ENCODE measurements around the gene SEC14L3.

DNA sequence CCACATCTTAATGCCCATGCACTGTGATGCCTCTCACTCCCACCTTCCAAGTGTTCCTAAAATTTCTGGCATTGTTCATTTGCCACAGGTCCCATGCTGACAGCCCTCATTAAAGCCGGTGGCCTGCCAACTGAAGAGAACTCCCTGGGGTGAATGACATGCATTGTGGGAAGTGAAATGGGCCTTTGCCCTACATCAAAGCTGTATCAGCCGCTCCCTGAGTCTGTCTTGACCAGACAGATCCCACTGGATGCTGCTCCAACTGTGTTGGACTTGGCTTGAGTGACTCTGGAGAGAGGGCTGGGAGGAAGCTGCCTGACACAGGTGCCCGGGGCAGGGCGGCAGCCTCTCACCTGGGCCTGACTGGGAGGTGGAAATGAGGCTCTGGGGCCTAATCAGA, 42.4 kb upstream of the SEC14L3 start:
- TF ChIP-seq, protein P1, sequence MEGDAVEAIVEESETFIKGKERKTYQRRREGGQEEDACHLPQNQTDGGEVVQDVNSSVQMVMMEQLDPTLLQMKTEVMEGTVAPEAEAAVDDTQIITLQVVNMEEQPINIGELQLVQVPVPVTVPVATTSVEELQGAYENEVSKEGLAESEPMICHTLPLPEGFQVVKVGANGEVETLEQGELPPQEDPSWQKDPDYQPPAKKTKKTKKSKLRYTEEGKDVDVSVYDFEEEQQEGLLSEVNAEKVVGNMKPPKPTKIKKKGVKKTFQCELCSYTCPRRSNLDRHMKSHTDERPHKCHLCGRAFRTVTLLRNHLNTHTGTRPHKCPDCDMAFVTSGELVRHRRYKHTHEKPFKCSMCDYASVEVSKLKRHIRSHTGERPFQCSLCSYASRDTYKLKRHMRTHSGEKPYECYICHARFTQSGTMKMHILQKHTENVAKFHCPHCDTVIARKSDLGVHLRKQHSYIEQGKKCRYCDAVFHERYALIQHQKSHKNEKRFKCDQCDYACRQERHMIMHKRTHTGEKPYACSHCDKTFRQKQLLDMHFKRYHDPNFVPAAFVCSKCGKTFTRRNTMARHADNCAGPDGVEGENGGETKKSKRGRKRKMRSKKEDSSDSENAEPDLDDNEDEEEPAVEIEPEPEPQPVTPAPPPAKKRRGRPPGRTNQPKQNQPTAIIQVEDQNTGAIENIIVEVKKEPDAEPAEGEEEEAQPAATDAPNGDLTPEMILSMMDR (IDR thresholded peaks at IDR 0.05): no peak
- TF ChIP-seq POLR2A (IDR thresholded peaks at IDR 0.05): no peak
